K562 (cell line): ENCODE measurements around the gene CNPY4. TPM values are rescaled to one million over a fixed set of nuclear protein-coding genes. Genes with fewer than 3 reads are reported as not detected.

Experiments
- AFF1 ChIP-seq, 2 experiments: fragments of 450-650 bp; IDR thresholded peaks; 2 replicates each; pipeline ENCODE4 v1.6.1; 2018; ENCODE audit warnings: mild to moderate bottlenecking in 2 of 2, low read depth in 1 of 2; ENCODE audit not compliant: partially characterized antibody in 2 of 2
- BCL6 ChIP-seq: fragments of 250-450 bp; sonication (Bioruptor Pico); IDR thresholded peaks from 2 replicates; pipeline ENCODE4 v1.4.0; 2020
- CCAR2 ChIP-seq: fragments of 200-400 bp; formaldehyde crosslinking; IDR thresholded peaks from 2 replicates; pipeline ENCODE4 v1.6.1; 2017; ENCODE audit warnings: mild to moderate bottlenecking, low read depth, low read length
- GTF2F1 ChIP-seq: IDR thresholded peaks from 2 replicates; pipeline ENCODE4 v1.6.1; 2011; ENCODE audit warnings: low read depth, low read length, improper control_type of control experiment
- MAZ ChIP-seq, 2 experiments: fragments of 450-650 bp in 1 of 2; sonication (generic) in 1 of 2; formaldehyde crosslinking; IDR thresholded peaks in 1 of 2; conservative IDR thresholded peaks in 1 of 2; 2 replicates each; pipeline versions ENCODE4 v1.4.0 to v1.5.0; 2020; ENCODE audit warnings: mild to moderate bottlenecking in 1 of 2, missing genetic modification reagents in 1 of 2
- NCOR1 ChIP-seq: fragments of 450-650 bp; IDR thresholded peaks from 2 replicates; pipeline ENCODE4 v1.6.1; 2016; ENCODE audit warnings: mild to moderate bottlenecking, moderate library complexity
- NFRKB ChIP-seq: fragments of 450-650 bp; IDR thresholded peaks from 2 replicates; pipeline ENCODE4 v1.6.1; 2016; ENCODE audit warnings: low read depth
- PCBP1 ChIP-seq: fragments of 200-400 bp; formaldehyde crosslinking; IDR thresholded peaks from 2 replicates; pipeline ENCODE4 v1.6.1; 2018; ENCODE audit warnings: mild to moderate bottlenecking, low read depth, low read length; ENCODE audit not compliant: poor library complexity, severe bottlenecking
- PHB2 ChIP-seq: fragments of 450-650 bp; IDR thresholded peaks from 2 replicates; pipeline ENCODE4 v1.6.1; 2017; ENCODE audit warnings: low read depth
- SNRNP70 ChIP-seq: fragments of 200-400 bp; formaldehyde crosslinking; optimal IDR thresholded peaks from 2 replicates; pipeline ENCODE3; 2017; ENCODE audit warnings: low read depth, low read length
- SRSF1 ChIP-seq: fragments of 200-400 bp; formaldehyde crosslinking; IDR thresholded peaks from 2 replicates; pipeline ENCODE4 v1.6.1; 2017; ENCODE audit warnings: mild to moderate bottlenecking, low read depth, low read length, moderate library complexity
- SRSF7 ChIP-seq: fragments of 200-400 bp; formaldehyde crosslinking; optimal IDR thresholded peaks from 2 replicates; pipeline ENCODE3; 2017; ENCODE audit warnings: mild to moderate bottlenecking, low read depth, low read length
- STAT5A ChIP-seq: IDR thresholded peaks from 2 replicates; pipeline ENCODE4 v1.6.1; 2012; ENCODE audit warnings: low read length, inconsistent platforms, borderline replicate concordance
- TSC22D4 ChIP-seq: fragments of 450-650 bp; IDR thresholded peaks from 2 replicates; pipeline ENCODE4 v1.6.1; 2016; ENCODE audit warnings: missing genetic modification characterization, missing biosample characterization, control low read depth
- ZBTB43 ChIP-seq: sonication (generic); formaldehyde crosslinking; IDR thresholded peaks from 2 replicates; pipeline ENCODE4 v1.8.0; 2023; ENCODE audit warnings: mild to moderate bottlenecking, missing genetic modification reagents
- ZBTB7A ChIP-seq: IDR thresholded peaks from 2 replicates; pipeline ENCODE4 v1.6.1; 2011; ENCODE audit warnings: low read depth, mild to moderate bottlenecking, low read length, moderate library complexity, borderline replicate concordance; ENCODE audit not compliant: control insufficient read depth
- ZNF445 ChIP-seq: fragments of 250-450 bp; sonication (Bioruptor Pico); IDR thresholded peaks from 2 replicates; pipeline ENCODE4 v1.4.0; 2020; ENCODE audit warnings: low read depth, mild to moderate bottlenecking, moderate library complexity
- ZNF561 ChIP-seq: fragments of 450-650 bp; formaldehyde crosslinking; conservative IDR thresholded peaks from 2 replicates; pipeline ENCODE4 v1.4.0; 2020; ENCODE audit warnings: mild to moderate bottlenecking, moderate library complexity
- polyA plus RNA-seq, 8 experiments: library from polyadenylated mRNA; depleted of rRNA in 4 of 8; stranded (reverse) in 5 of 8; unstranded in 3 of 8; fragments of >200 nt; fragmentation: Nextera tagmentation in 2 of 8; fragmentation: Illumina TruSeq in 1 of 8; extraction: Ambion mirVana in 2 of 8; extraction: Trizol in 1 of 8; gene quantifications; 2 replicates each; pipeline versions ENCODE4 v1.2.1 to v1.2.3, GENCODE V29; 2011 to 2014; ENCODE audit warnings: inconsistent platforms in 1 of 8, missing spikeins in 1 of 8
- total RNA-seq, 7 experiments: library from RNA; depleted of rRNA in 6 of 7; stranded (reverse); fragments of >200 nt in 6 of 7; fragmentation: Illumina TruSeq in 2 of 7; extraction: Trizol in 2 of 7; gene quantifications; 2 replicates each; pipeline versions ENCODE4 v1.2.1 to v1.2.3, GENCODE V29; 2011 to 2021; ENCODE audit warnings: low replicate concordance in 1 of 7
- TF ChIP-seq, protein P1 (sequence below): fragments of 450-650 bp; formaldehyde crosslinking; IDR thresholded peaks from 2 replicates; pipeline ENCODE4 v1.4.0; 2020; ENCODE audit warnings: mild to moderate bottlenecking, mixed read lengths
- TF ChIP-seq, protein P2 (sequence below): fragments of 250-450 bp; sonication (Bioruptor Pico); IDR thresholded peaks from 2 replicates; pipeline ENCODE4 v1.5.0; 2021

The CNPY4 gene
- total and polyA plus RNA-seq, 9 of the 15 experiments (the other 6 are each of a cell fraction or from before 2014, with no cell fraction given) = 1.9 to 11.2 (median 7.0) TPM

- TF ChIP-seq AFF1 (IDR thresholded peaks at IDR 0.05; ENCODE audit: low read depth in 1 of 2, partially characterized antibody in 2 of 2) = no peak
- no peak for TF ChIP-seq ZNF445 (CRISPR knock-in tag)
- TF ChIP-seq, protein P1, sequence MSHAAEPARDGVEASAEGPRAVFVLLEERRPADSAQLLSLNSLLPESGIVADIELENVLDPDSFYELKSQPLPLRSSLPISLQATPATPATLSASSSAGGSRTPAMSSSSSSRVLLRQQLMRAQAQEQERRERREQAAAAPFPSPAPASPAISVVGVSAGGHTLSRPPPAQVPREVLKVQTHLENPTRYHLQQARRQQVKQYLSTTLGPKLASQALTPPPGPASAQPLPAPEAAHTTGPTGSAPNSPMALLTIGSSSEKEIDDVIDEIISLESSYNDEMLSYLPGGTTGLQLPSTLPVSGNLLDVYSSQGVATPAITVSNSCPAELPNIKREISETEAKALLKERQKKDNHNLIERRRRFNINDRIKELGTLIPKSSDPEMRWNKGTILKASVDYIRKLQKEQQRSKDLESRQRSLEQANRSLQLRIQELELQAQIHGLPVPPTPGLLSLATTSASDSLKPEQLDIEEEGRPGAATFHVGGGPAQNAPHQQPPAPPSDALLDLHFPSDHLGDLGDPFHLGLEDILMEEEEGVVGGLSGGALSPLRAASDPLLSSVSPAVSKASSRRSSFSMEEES (CRISPR knock-in tag) = no peak
- TF ChIP-seq GTF2F1 = no peak; the same call in 1 of the 2 replicates
- peak; percentile 95 for TF ChIP-seq ZBTB7A
- TF ChIP-seq NCOR1 = no peak
- no peak for TF ChIP-seq CCAR2
- TF ChIP-seq SNRNP70 = no peak
- TF ChIP-seq SRSF1 = no peak
- TF ChIP-seq PCBP1 = peak; percentile 21
- TF ChIP-seq TSC22D4 (tag) = no peak
- TF ChIP-seq MAZ (CRISPR knock-in tag; conservative IDR thresholded peaks at IDR 0.05 in 1 of 2, IDR thresholded peaks at IDR 0.05 in 1 of 2) = peak; percentile 91 to 97
- TF ChIP-seq ZBTB43 (CRISPR knock-in tag) = no peak
- no peak for TF ChIP-seq BCL6 (CRISPR knock-in tag)
- no peak for TF ChIP-seq PHB2
- TF ChIP-seq NFRKB = peak; percentile 72; the same call in 1 of the 2 replicates
- TF ChIP-seq, protein P2, sequence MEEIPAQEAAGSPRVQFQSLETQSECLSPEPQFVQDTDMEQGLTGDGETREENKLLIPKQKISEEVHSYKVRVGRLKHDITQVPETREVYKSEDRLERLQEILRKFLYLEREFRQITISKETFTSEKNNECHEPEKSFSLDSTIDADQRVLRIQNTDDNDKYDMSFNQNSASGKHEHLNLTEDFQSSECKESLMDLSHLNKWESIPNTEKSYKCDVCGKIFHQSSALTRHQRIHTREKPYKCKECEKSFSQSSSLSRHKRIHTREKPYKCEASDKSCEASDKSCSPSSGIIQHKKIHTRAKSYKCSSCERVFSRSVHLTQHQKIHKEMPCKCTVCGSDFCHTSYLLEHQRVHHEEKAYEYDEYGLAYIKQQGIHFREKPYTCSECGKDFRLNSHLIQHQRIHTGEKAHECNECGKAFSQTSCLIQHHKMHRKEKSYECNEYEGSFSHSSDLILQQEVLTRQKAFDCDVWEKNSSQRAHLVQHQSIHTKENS (CRISPR knock-in tag) = no peak
- TF ChIP-seq SRSF7 = no peak
- TF ChIP-seq STAT5A = peak; percentile 69
- TF ChIP-seq ZNF561 (CRISPR knock-in tag) = no peak
Observed at GRCh38 chr7:100158229-100159098, 39.0 kb downstream of the CNPY4 start, which contains the start of gene TRAPPC14 (continued).
